GM23248 (cell line): ENCODE results near the gene LGALS7B.

ENCODE experiments used
- EZH2 ChIP-seq: fragments of 200-600 bp; sonication (generic); IDR thresholded peaks from 2 replicates; pipeline ENCODE4 v1.6.1; 2018; ENCODE audit warnings: antibody characterized with exemption, mild to moderate bottlenecking; ENCODE audit not compliant: insufficient read depth, poor library complexity, severe bottlenecking
- EZH2phosphoT487 ChIP-seq: fragments of 200-600 bp; sonication (generic); IDR thresholded peaks from 2 replicates; pipeline ENCODE4 v1.6.1; 2018; ENCODE audit warnings: antibody characterized with exemption, moderate library complexity, mild to moderate bottlenecking, low read depth; ENCODE audit not compliant: insufficient read depth

- TF ChIP-seq EZH2 (no peak), EZH2phosphoT487 (no peak)
These were observed 22.5 kb upstream of the LGALS7B start for GRCh38 chr19:38766276-38767047.
